GDM1 (cell line): ENCODE data around the gene HACL1.

Experiments
- DNase-seq: peaks from one replicate; lab custom pipeline; 2025; lab: John Stamatoyannopoulos, UW

Gene HACL1

GRCh38 chr3:15523660-15524417 is 77.5 kb downstream of the HACL1 start:
- no peak for DNase-seq

- DNase-seq, result no peak
These were observed 79.4 kb downstream of the HACL1 start for GRCh38 chr3:15522016-15522415.

GRCh38 chr3:15521573-15521965 is 79.8 kb downstream of the HACL1 start, which contains the start of gene COLQ:
COLQ (minus strand) TSS chr3:15521706; CDS start chr3:15521625, 81 bp downstream.
- no peak for DNase-seq

GRCh38 chr3:15520804-15521572 is 80.4 kb downstream of the HACL1 start:
- no peak for DNase-seq

GRCh38 chr3:15520185-15520584 is 81.2 kb downstream of the HACL1 start:
- no peak for DNase-seq

- no peak for DNase-seq
These were observed 82.3 kb downstream of the HACL1 start for GRCh38 chr3:15519096-15519495.

- no peak for DNase-seq
These were observed 86.6 kb downstream of the HACL1 start for GRCh38 chr3:15514663-15515340.

GRCh38 chr3:15513810-15514662 is 87.3 kb downstream of the HACL1 start:
- no peak for DNase-seq

GRCh38 chr3:15513116-15513515 is 88.3 kb downstream of the HACL1 start:
- DNase-seq, result no peak

- DNase-seq, result no peak
These were observed 89.2 kb downstream of the HACL1 start for GRCh38 chr3:15512166-15512565.

GRCh38 chr3:15511156-15511555 is 90.2 kb downstream of the HACL1 start:
- no peak for DNase-seq
